ENCODE measurements around the gene PMM1. TPM values are rescaled to one million over a fixed set of nuclear protein-coding genes. Genes with fewer than 3 reads are reported as not detected.

PMM1 gene
- total and polyA plus RNA-seq, 2 donors (not counting 3 experiments of a cell fraction or from before 2014, with no cell fraction given) = 14.6 to 31.7 TPM

DNA sequence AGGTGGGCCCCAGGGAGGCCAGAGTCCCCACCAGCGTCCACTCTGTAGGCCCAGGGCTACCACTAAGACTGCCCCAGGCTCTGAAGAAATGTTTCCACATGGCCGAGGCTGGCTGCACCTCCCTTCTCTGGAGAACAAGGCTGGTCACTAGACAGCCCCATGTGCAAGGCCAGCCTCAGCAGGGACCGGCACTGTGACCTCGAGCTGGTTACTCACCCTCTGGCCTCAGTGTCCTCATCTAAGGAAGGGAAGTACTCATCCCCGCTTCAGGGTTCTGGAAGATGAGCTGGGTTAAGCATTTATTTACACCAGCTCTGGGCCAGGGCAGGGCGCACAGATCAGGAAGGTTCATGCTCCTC is 9.7 kb downstream of the PMM1 start:
- ChIA-PET POLR2A (interaction anchor here (1.2 kb wide), 1 partner anchor 10 kb away, joined by 5 read pairs; the partner anchor contains the start of gene PMM1), CTCF (interaction anchor here (0.6 to 1.3 kb wide), 2 partner anchors 9 to 17 kb away, joined by 3 to 6 read pairs; partner anchors contain the start of gene PMM1)
- Histone ChIP-seq H3K4me3 (replicated peaks in 1 of 3; ENCODE audit: insufficient read depth in 1 of 3, low read depth in 1 of 3, low read length in 3 of 3) (no peak overlapping the region), H2AFZ (ENCODE audit: low read depth, low read length) (no peak overlapping the region), H3K36me3 (ENCODE audit: control insufficient read depth in 2 of 2, extremely low read depth in 1 of 2, insufficient read depth in 2 of 2, low read length in 2 of 2) (peaks cover 0 to 7% of the 10 kb centered on the region in 2 experiments), H3K9ac (replicated peaks; ENCODE audit: extremely low read depth, insufficient read depth, low read length) (no peak overlapping the region), H3K27ac (ENCODE audit: insufficient read depth, low read depth, low read length) (no peak overlapping the region), H3K9me3 (replicated peaks; ENCODE audit: control insufficient read depth, insufficient read depth, low read length) (no peaks in the 10 kb centered on the region), H3K4me1 (ENCODE audit: control insufficient read depth, extremely low read depth, insufficient read depth, low read length) (no peaks in the 10 kb centered on the region), H3K79me2 (ENCODE audit: control insufficient read depth, insufficient read depth, low read length) (no peaks in the 10 kb centered on the region), H3K4me2 (ENCODE audit: insufficient read depth, low read length) (no peak overlapping the region), H3K27me3 (ENCODE audit: control insufficient read depth in 2 of 2, insufficient read depth in 2 of 2, low read length in 2 of 2) (no peaks in the 10 kb centered on the region), H3K9me1 (replicated peaks; ENCODE audit: control insufficient read depth, extremely low read depth, insufficient read depth, low read length) (no peaks in the 10 kb centered on the region), H4K20me1 (replicated peaks; ENCODE audit: control insufficient read depth, extremely low read depth, insufficient read depth, low read length) (no peaks in the 10 kb centered on the region)
- BruUV-seq (replicated peaks) = no TSS peak
- intact Hi-C loops (cut with micrococcal nuclease) = no loop called here
- no peak for DNase-seq (ENCODE audit: low read depth, low spot score)
- FAIRE-seq = no peak
- TF ChIP-seq JUN (IDR thresholded peaks at IDR 0.05; ENCODE audit: borderline replicate concordance, insufficient read depth, insufficient read length, low read depth) (no peak), MYC (IDR thresholded peaks at IDR 0.05; ENCODE audit: low read depth, low read length) (no peak), FOS (IDR thresholded peaks at IDR 0.05; ENCODE audit: borderline replicate concordance, insufficient read depth, low read length) (no peak), POLR2A (IDR thresholded peaks at IDR 0.05; ENCODE audit: low read depth, low read length) (no peak)
- TF ChIP-seq, protein P1, sequence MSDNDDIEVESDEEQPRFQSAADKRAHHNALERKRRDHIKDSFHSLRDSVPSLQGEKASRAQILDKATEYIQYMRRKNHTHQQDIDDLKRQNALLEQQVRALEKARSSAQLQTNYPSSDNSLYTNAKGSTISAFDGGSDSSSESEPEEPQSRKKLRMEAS (IDR thresholded peaks at IDR 0.05; ENCODE audit: insufficient read depth, insufficient read length) = no peak
- dilution Hi-C loops (cut with MboI; ENCODE audit: extremely low pct_ligation_motif_present, low sequenced_read_pairs) = no loop called here

DNA sequence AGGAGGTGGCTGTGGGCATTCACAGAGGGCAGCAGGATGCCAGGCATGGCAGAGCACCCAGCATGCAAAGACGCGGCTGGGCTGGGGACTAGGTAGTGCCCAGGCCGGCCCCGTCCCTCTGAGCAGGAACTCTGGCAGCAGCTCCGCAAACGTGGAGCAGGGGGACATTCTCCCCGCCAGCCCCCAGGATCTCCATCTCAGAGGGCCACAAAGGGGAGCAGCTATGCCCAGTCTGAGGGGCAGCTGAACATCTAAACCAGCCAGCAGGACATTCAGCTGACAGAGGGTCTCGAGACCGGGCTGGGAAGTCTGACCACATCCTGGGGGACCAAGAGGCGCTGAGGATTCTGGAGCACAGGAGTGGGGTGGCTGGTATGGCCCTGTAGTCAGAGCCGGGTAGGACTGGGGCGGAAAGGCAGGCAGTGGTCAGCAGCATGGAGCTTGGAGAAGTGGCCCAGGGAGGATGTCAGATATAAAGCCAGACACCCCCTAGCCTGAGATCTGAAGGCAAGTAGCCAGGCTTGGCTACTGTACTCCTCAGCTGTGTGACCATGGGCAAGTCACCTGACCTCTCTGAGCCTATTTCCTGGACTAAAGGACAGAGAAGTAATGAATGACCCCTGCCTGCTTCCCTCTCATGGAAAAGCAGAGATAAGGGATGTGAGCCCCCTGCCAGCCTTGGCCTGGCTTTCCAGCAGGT is 10.2 kb downstream of the PMM1 start:
- H3K36me3 ChIP-seq (ENCODE audit: control insufficient read depth in 2 of 2, extremely low read depth in 1 of 2, insufficient read depth in 2 of 2, low read length in 2 of 2) = peaks cover 0 to 7% of the 10 kb centered on the region in 2 experiments
- BruUV-seq (replicated peaks) = no TSS peak
- FAIRE-seq (no peak), DNase-seq (ENCODE audit: low read depth, low spot score) (no peak)
- no peaks in the 10 kb centered on the region for H3K4me1 ChIP-seq (ENCODE audit: control insufficient read depth, extremely low read depth, insufficient read depth, low read length)
- H3K9me3 ChIP-seq (replicated peaks; ENCODE audit: control insufficient read depth, insufficient read depth, low read length) = no peaks in the 10 kb centered on the region
- no peak overlapping the region for H3K9ac ChIP-seq (replicated peaks; ENCODE audit: extremely low read depth, insufficient read depth, low read length)
- no peak overlapping the region for H2AFZ ChIP-seq (ENCODE audit: low read depth, low read length)
- H3K9me1 ChIP-seq (replicated peaks; ENCODE audit: control insufficient read depth, extremely low read depth, insufficient read depth, low read length) = no peaks in the 10 kb centered on the region
- intact Hi-C loops (cut with micrococcal nuclease) (no loop called here), dilution Hi-C loops (cut with MboI; ENCODE audit: extremely low pct_ligation_motif_present, low sequenced_read_pairs) (no loop called here)
- H3K4me3 ChIP-seq (replicated peaks in 1 of 3; ENCODE audit: insufficient read depth in 1 of 3, low read depth in 1 of 3, low read length in 3 of 3) = no peak overlapping the region
- H3K27me3 ChIP-seq (ENCODE audit: control insufficient read depth in 2 of 2, insufficient read depth in 2 of 2, low read length in 2 of 2) = no peaks in the 10 kb centered on the region
- ChIA-PET POLR2A (interaction anchor here (0.6 to 1.2 kb wide), 2 partner anchors 10 to 393 kb away, joined by 5 read pairs; partner anchors contain the start of gene PMM1), CTCF (interaction anchor here (0.6 to 1.3 kb wide), 3 partner anchors 10 to 17 kb away, joined by 3 to 6 read pairs (median 3); partner anchors contain the start of gene PMM1)
- H3K27ac ChIP-seq (ENCODE audit: insufficient read depth, low read depth, low read length) = no peak overlapping the region
- H4K20me1 ChIP-seq (replicated peaks; ENCODE audit: control insufficient read depth, extremely low read depth, insufficient read depth, low read length) = no peaks in the 10 kb centered on the region
- no peak overlapping the region for H3K4me2 ChIP-seq (ENCODE audit: insufficient read depth, low read length)
- TF ChIP-seq, protein P1 (IDR thresholded peaks at IDR 0.05; ENCODE audit: insufficient read depth, insufficient read length) = no peak
- TF ChIP-seq GATA2 (IDR thresholded peaks at IDR 0.05; ENCODE audit: insufficient read depth, insufficient read length, low read depth, low read length) (no peak), EZH2 (IDR thresholded peaks at IDR 0.05; ENCODE audit: borderline replicate concordance, low read depth, low read length, severe bottlenecking) (no peak), POLR2AphosphoS5 (IDR thresholded peaks at IDR 0.05; ENCODE audit: insufficient read depth, low read depth, low read length) (no peak), FOS (IDR thresholded peaks at IDR 0.05; ENCODE audit: borderline replicate concordance, insufficient read depth, low read length) (no peak), POLR2A (IDR thresholded peaks at IDR 0.05; ENCODE audit: low read depth, low read length) (no peak), JUN (IDR thresholded peaks at IDR 0.05; ENCODE audit: borderline replicate concordance, insufficient read depth, insufficient read length, low read depth) (no peak), MYC (IDR thresholded peaks at IDR 0.05; ENCODE audit: low read depth, low read length) (no peak)
- TF ChIP-seq, protein P2, sequence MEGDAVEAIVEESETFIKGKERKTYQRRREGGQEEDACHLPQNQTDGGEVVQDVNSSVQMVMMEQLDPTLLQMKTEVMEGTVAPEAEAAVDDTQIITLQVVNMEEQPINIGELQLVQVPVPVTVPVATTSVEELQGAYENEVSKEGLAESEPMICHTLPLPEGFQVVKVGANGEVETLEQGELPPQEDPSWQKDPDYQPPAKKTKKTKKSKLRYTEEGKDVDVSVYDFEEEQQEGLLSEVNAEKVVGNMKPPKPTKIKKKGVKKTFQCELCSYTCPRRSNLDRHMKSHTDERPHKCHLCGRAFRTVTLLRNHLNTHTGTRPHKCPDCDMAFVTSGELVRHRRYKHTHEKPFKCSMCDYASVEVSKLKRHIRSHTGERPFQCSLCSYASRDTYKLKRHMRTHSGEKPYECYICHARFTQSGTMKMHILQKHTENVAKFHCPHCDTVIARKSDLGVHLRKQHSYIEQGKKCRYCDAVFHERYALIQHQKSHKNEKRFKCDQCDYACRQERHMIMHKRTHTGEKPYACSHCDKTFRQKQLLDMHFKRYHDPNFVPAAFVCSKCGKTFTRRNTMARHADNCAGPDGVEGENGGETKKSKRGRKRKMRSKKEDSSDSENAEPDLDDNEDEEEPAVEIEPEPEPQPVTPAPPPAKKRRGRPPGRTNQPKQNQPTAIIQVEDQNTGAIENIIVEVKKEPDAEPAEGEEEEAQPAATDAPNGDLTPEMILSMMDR (IDR thresholded peaks at IDR 0.05; ENCODE audit: extremely low read depth in 1 of 2, insufficient read depth in 1 of 2, low read depth in 1 of 2, low read length in 2 of 2) = no peak
- no peaks in the 10 kb centered on the region for H3K79me2 ChIP-seq (ENCODE audit: control insufficient read depth, insufficient read depth, low read length)

Measured in endothelial cell of umbilical vein (primary cell).